ENCODE results near the gene ZNF764. TPM values are rescaled to one million over a fixed set of nuclear protein-coding genes. Genes with fewer than 3 reads are reported as not detected.
A peak's percentile ranks its signal among the peaks of the same experiment; 100 is the strongest.

Gene ZNF764
- total and polyA plus RNA-seq, 9 of the 15 experiments (the other 6 are each of a cell fraction or from before 2014, with no cell fraction given), result 0.69 to 10.1 (median 4.1) TPM

DNA sequence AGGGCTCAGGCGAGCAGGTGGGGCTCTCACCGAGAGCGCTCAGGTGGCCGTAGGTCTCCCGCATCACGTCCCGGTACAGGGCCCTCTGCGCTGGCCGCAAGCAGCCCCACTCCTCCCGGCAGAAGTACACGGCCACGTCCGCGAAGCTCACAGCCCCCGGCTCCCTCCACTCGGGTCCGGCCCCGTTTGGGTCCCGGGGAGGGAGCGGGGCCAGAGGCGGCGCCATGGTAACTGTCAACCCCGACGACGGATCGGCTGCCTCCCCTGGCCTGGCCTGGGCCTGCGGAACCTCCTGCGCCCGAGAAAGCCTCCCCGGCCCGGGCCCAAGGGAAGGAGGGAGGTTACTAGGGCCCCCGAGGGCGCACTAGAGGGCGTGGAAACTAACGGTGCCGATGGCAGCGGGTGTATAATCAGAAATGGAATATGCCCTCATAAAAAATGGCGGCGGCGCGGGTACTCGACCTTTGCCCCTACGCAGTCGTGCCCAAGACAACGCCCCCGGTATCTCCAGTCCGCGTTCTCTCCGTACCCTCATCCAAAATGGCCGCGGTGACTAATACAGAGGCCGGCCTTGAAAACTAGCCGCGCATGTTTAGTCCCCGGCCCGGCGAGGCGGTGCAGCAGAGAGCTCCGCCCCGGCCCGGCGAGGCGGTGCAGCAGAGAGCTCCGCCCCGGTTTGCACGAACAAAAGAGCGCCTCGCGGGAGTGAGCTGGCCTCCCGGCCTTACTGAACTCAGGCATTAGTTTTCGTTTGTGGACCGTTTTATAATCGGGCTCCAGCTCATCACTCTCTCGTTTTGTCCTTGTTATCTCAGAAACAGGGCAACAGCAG lies at the start of gene ZNF764 (continued):
- TF ChIP-seq, protein P1, sequence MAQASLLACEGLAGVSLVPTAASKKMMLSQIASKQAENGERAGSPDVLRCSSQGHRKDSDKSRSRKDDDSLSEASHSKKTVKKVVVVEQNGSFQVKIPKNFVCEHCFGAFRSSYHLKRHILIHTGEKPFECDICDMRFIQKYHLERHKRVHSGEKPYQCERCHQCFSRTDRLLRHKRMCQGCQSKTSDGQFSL (CRISPR knock-in tag; IDR thresholded peaks at IDR 0.05), result no peak
- TF ChIP-seq, protein P1 (tag; IDR thresholded peaks at IDR 0.05), result no peak
- no peak for TF ChIP-seq ILF3 (IDR thresholded peaks at IDR 0.05; ENCODE audit: borderline replicate concordance)
- TF ChIP-seq ZNF583 (CRISPR knock-in tag; IDR thresholded peaks at IDR 0.05), result no peak
- TF ChIP-seq, protein P2, sequence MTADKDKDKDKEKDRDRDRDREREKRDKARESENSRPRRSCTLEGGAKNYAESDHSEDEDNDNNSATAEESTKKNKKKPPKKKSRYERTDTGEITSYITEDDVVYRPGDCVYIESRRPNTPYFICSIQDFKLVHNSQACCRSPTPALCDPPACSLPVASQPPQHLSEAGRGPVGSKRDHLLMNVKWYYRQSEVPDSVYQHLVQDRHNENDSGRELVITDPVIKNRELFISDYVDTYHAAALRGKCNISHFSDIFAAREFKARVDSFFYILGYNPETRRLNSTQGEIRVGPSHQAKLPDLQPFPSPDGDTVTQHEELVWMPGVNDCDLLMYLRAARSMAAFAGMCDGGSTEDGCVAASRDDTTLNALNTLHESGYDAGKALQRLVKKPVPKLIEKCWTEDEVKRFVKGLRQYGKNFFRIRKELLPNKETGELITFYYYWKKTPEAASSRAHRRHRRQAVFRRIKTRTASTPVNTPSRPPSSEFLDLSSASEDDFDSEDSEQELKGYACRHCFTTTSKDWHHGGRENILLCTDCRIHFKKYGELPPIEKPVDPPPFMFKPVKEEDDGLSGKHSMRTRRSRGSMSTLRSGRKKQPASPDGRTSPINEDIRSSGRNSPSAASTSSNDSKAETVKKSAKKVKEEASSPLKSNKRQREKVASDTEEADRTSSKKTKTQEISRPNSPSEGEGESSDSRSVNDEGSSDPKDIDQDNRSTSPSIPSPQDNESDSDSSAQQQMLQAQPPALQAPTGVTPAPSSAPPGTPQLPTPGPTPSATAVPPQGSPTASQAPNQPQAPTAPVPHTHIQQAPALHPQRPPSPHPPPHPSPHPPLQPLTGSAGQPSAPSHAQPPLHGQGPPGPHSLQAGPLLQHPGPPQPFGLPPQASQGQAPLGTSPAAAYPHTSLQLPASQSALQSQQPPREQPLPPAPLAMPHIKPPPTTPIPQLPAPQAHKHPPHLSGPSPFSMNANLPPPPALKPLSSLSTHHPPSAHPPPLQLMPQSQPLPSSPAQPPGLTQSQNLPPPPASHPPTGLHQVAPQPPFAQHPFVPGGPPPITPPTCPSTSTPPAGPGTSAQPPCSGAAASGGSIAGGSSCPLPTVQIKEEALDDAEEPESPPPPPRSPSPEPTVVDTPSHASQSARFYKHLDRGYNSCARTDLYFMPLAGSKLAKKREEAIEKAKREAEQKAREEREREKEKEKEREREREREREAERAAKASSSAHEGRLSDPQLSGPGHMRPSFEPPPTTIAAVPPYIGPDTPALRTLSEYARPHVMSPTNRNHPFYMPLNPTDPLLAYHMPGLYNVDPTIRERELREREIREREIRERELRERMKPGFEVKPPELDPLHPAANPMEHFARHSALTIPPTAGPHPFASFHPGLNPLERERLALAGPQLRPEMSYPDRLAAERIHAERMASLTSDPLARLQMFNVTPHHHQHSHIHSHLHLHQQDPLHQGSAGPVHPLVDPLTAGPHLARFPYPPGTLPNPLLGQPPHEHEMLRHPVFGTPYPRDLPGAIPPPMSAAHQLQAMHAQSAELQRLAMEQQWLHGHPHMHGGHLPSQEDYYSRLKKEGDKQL (CRISPR knock-in tag; IDR thresholded peaks at IDR 0.05; ENCODE audit: borderline replicate concordance), result no peak
- peak; percentile 88 for TF ChIP-seq EP400 (IDR thresholded peaks at IDR 0.05)
- TF ChIP-seq, protein P3, sequence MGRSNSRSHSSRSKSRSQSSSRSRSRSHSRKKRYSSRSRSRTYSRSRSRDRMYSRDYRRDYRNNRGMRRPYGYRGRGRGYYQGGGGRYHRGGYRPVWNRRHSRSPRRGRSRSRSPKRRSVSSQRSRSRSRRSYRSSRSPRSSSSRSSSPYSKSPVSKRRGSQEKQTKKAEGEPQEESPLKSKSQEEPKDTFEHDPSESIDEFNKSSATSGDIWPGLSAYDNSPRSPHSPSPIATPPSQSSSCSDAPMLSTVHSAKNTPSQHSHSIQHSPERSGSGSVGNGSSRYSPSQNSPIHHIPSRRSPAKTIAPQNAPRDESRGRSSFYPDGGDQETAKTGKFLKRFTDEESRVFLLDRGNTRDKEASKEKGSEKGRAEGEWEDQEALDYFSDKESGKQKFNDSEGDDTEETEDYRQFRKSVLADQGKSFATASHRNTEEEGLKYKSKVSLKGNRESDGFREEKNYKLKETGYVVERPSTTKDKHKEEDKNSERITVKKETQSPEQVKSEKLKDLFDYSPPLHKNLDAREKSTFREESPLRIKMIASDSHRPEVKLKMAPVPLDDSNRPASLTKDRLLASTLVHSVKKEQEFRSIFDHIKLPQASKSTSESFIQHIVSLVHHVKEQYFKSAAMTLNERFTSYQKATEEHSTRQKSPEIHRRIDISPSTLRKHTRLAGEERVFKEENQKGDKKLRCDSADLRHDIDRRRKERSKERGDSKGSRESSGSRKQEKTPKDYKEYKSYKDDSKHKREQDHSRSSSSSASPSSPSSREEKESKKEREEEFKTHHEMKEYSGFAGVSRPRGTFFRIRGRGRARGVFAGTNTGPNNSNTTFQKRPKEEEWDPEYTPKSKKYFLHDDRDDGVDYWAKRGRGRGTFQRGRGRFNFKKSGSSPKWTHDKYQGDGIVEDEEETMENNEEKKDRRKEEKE (IDR thresholded peaks at IDR 0.05; ENCODE audit: borderline replicate concordance in 1 of 2, control insufficient read depth in 1 of 2, low read depth in 2 of 2, low read length in 1 of 2), result no peak
- no peak for TF ChIP-seq GATAD2B (IDR thresholded peaks at IDR 0.05; ENCODE audit: borderline replicate concordance)
- TF ChIP-seq, protein P4, sequence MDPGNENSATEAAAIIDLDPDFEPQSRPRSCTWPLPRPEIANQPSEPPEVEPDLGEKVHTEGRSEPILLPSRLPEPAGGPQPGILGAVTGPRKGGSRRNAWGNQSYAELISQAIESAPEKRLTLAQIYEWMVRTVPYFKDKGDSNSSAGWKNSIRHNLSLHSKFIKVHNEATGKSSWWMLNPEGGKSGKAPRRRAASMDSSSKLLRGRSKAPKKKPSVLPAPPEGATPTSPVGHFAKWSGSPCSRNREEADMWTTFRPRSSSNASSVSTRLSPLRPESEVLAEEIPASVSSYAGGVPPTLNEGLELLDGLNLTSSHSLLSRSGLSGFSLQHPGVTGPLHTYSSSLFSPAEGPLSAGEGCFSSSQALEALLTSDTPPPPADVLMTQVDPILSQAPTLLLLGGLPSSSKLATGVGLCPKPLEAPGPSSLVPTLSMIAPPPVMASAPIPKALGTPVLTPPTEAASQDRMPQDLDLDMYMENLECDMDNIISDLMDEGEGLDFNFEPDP (CRISPR knock-in tag; IDR thresholded peaks at IDR 0.05), result no peak
- TF ChIP-seq PCBP1 (IDR thresholded peaks at IDR 0.05; ENCODE audit: low read depth, low read length, poor library complexity, severe bottlenecking), result peak; percentile 58
- no peak for TF ChIP-seq GATA2 (CRISPR knock-in tag; IDR thresholded peaks at IDR 0.05)
- TF ChIP-seq MTA2 (IDR thresholded peaks at IDR 0.05; ENCODE audit: low read depth), result peak; percentile 58

All from K562 (cell line).